Panc1 (cell line): ENCODE results near the gene LAMC2. TPM values are rescaled to one million over a fixed set of nuclear protein-coding genes. Genes with fewer than 3 reads are reported as not detected.

ENCODE experiments used
- ATAC-seq: fragments of 200-7000 bp; cut with Tn5 transposase; 2 replicates; pipeline ENCODE4 v1.9.1; 2020; ENCODE audit warnings: mild to moderate bottlenecking, moderate library complexity
- BruUV-seq: library from RNA; stranded (reverse); fragments of 400-500 nt; replicated peaks from 2 replicates; lab custom pipeline; 2021; lab: Mats Ljungman, UMichigan
- CTCF ChIA-PET: fragments of 300-600 bp; sonication (Branson Sonifier 250); formaldehyde crosslinking; loops from one replicate; lab custom pipeline; 2022; ENCODE audit warnings: antibody characterized with exemption; lab: Charles Lee
- POLR2A ChIA-PET: fragments of 300-600 bp; sonication (Branson Sonifier 250); formaldehyde crosslinking; loops from one replicate; lab custom pipeline; 2022; ENCODE audit warnings: antibody characterized with exemption; lab: Charles Lee
- DNase-seq: peaks from one replicate; pipeline ENCODE4 v3.0.0-alpha.2; 2010; ENCODE audit warnings: low read depth, low spot score
- H3K27ac ChIP-seq: 2 replicates; pipeline ENCODE4 v1.5.1; 2011; ENCODE audit warnings: mild to moderate bottlenecking, low read length, inconsistent platforms
- H3K27me3 ChIP-seq: fragments of 200-500 bp; sonication (Bioruptor generic); 2 replicates; pipeline ENCODE4 v1.6.0; 2014; ENCODE audit warnings: low read length, inconsistent platforms; ENCODE audit not compliant: control insufficient read depth, insufficient read depth
- H3K36me3 ChIP-seq: fragments of 200-500 bp; sonication (Bioruptor generic); 2 replicates; pipeline ENCODE4 v1.5.1; 2014; ENCODE audit warnings: inconsistent platforms, mild to moderate bottlenecking, low read length, moderate library complexity; ENCODE audit not compliant: control insufficient read depth, insufficient read depth
- H3K4me1 ChIP-seq: 2 replicates; pipeline ENCODE4 v1.5.1; 2011; ENCODE audit warnings: inconsistent platforms, mild to moderate bottlenecking, low read length, moderate library complexity; ENCODE audit not compliant: control insufficient read depth, insufficient read depth
- H3K4me3 ChIP-seq, 2 experiments: 2 replicates each; pipeline ENCODE4 v1.5.1; 2011 to 2012; ENCODE audit warnings: low read depth in 2 of 2, low read length in 2 of 2, mild to moderate bottlenecking in 2 of 2, inconsistent platforms in 1 of 2, moderate library complexity in 1 of 2
- H3K9me3 ChIP-seq: fragments of 200-500 bp; sonication (Bioruptor generic); 2 replicates; pipeline ENCODE4 v1.5.1; 2014; ENCODE audit warnings: low read depth, mild to moderate bottlenecking, inconsistent platforms, low read length, moderate library complexity; ENCODE audit not compliant: control insufficient read depth, insufficient read depth
- POLR2AphosphoS5 ChIP-seq: IDR thresholded peaks from 2 replicates; pipeline ENCODE4 v1.6.1; 2012; ENCODE audit warnings: mild to moderate bottlenecking, low read depth, low read length, moderate library complexity
- SIN3A ChIP-seq: IDR thresholded peaks from 2 replicates; pipeline ENCODE4 v1.6.1; 2012; ENCODE audit warnings: low read depth, mild to moderate bottlenecking, low read length, moderate library complexity, borderline replicate concordance; ENCODE audit not compliant: insufficient read depth
- TCF7L2 ChIP-seq: IDR thresholded peaks from 2 replicates; pipeline ENCODE4 v1.6.1; 2011; ENCODE audit warnings: mild to moderate bottlenecking, low read depth, low read length, inconsistent platforms
- in situ Hi-C: cut with HindIII; loops from 2 replicates; pipeline ENCODE4 v1.10.0; 2016; ENCODE audit warnings: low sequenced_read_pairs, low pct_unique_long_range_greater_than_20kb
- intact Hi-C: fragments of 100-400 bp; cut with micrococcal nuclease; formaldehyde crosslinking; loops from one replicate; pipeline ENCODE4 v1.10.0; 2022; ENCODE audit not compliant: unreplicated experiment
- total RNA-seq: library from RNA; stranded (reverse); gene quantifications from one replicate; pipeline ENCODE4 v1.2.1, GENCODE V29; 2021; ENCODE audit not compliant: unreplicated experiment
- TF ChIP-seq, protein P1 (sequence below): fragments of 450-650 bp; IDR thresholded peaks from 2 replicates; pipeline ENCODE4 v1.5.1; 2017; ENCODE audit warnings: mild to moderate bottlenecking
- TF ChIP-seq, protein P2 (sequence below), 2 experiments: IDR thresholded peaks; 2 replicates each; pipeline ENCODE4 v1.6.1; 2011 to 2012; ENCODE audit warnings: low read depth in 2 of 2, control low read depth in 1 of 2, low read length in 1 of 2, mild to moderate bottlenecking in 1 of 2, moderate library complexity in 1 of 2; ENCODE audit not compliant: insufficient read depth in 1 of 2

The LAMC2 gene
- total RNA-seq, 1 experiment from 2014 or later = 8.3 TPM

DNA sequence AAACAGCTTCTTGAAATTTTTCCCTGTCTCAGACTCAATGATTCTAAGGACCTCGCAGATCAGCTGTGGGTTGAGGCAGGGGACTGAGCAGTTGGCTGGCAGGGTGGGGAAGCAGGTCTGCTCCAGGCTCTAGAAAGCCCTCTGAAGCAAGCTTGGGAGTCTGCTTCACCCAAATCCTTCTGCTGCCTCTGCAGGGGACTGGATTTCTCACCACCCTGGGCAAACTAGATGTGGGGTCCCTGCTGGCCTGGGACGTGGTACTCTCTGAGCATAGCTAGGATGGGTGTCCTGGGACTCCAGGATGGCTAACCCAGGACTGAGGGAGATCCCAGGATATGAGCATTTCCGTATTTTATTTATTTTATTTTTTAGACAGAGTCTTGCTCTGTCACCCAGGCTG lies 89.3 kb downstream of the LAMC2 start:
- Histone ChIP-seq H3K36me3 (no peaks in the 10 kb centered on the region), H3K9me3 (no peaks in the 10 kb centered on the region), H3K4me3 (no peak overlapping the region), H3K4me1 (peaks cover 10% of the 10 kb centered on the region), H3K27ac (no peak overlapping the region), H3K27me3 (no peaks in the 10 kb centered on the region)
- intact Hi-C loops = no loop called here
- in situ Hi-C loops = no loop called here
- ChIA-PET POLR2A (no interaction called here), CTCF (interaction anchor here (0.6 kb wide), 1 partner anchor 139 kb away, joined by 3 read pairs; no protein-coding TSS in a partner anchor)
- no peak for DNase-seq
- no peak for ATAC-seq
- no TSS peak for BruUV-seq
- TF ChIP-seq POLR2AphosphoS5 (no peak), SIN3A (no peak), TCF7L2 (no peak)
- TF ChIP-seq, protein P1, sequence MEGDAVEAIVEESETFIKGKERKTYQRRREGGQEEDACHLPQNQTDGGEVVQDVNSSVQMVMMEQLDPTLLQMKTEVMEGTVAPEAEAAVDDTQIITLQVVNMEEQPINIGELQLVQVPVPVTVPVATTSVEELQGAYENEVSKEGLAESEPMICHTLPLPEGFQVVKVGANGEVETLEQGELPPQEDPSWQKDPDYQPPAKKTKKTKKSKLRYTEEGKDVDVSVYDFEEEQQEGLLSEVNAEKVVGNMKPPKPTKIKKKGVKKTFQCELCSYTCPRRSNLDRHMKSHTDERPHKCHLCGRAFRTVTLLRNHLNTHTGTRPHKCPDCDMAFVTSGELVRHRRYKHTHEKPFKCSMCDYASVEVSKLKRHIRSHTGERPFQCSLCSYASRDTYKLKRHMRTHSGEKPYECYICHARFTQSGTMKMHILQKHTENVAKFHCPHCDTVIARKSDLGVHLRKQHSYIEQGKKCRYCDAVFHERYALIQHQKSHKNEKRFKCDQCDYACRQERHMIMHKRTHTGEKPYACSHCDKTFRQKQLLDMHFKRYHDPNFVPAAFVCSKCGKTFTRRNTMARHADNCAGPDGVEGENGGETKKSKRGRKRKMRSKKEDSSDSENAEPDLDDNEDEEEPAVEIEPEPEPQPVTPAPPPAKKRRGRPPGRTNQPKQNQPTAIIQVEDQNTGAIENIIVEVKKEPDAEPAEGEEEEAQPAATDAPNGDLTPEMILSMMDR = no peak
- TF ChIP-seq, protein P2, sequence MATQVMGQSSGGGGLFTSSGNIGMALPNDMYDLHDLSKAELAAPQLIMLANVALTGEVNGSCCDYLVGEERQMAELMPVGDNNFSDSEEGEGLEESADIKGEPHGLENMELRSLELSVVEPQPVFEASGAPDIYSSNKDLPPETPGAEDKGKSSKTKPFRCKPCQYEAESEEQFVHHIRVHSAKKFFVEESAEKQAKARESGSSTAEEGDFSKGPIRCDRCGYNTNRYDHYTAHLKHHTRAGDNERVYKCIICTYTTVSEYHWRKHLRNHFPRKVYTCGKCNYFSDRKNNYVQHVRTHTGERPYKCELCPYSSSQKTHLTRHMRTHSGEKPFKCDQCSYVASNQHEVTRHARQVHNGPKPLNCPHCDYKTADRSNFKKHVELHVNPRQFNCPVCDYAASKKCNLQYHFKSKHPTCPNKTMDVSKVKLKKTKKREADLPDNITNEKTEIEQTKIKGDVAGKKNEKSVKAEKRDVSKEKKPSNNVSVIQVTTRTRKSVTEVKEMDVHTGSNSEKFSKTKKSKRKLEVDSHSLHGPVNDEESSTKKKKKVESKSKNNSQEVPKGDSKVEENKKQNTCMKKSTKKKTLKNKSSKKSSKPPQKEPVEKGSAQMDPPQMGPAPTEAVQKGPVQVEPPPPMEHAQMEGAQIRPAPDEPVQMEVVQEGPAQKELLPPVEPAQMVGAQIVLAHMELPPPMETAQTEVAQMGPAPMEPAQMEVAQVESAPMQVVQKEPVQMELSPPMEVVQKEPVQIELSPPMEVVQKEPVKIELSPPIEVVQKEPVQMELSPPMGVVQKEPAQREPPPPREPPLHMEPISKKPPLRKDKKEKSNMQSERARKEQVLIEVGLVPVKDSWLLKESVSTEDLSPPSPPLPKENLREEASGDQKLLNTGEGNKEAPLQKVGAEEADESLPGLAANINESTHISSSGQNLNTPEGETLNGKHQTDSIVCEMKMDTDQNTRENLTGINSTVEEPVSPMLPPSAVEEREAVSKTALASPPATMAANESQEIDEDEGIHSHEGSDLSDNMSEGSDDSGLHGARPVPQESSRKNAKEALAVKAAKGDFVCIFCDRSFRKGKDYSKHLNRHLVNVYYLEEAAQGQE (IDR thresholded peaks at IDR 0.05; ENCODE audit: insufficient read depth in 1 of 2, low read depth in 2 of 2, low read length in 1 of 2) = no peak

DNA sequence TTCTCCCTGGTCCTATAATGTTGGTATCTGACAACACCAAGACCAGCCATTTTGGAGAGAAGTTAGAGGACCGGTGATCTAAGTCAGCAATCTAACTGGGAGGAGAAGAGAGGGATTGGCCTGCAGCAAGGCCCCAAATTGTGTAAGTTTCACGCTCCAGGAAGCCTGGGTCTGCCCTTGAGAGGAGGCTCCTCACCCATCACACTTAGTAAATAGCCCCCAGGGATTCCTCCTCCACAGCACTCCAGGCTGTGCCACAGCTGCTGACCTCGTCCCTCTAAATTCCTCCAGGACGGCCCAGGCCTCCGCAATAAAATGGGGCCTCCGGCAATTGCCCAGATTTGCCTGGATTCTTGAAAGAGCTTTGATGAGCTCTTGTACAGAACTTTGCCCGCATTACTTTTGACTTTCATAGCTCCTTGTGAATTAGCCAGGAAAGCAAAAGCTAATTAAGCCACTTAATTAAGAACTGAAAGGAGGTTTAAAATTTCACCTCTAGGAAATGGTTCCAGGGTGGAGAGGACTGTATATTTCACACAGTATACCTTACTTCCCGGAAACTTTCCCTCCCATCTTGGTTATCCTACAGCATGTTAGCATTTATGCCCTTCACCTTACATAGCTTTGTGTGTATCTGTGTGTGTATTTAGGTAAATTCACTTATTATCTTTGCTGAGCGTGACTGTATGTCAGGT lies 90.5 kb downstream of the LAMC2 start:
- POLR2A ChIA-PET = no interaction called here
- CTCF ChIA-PET = no interaction called here
- ATAC-seq (no peak), DNase-seq (no peak)
- H3K27me3 ChIP-seq = no peaks in the 10 kb centered on the region
- BruUV-seq = no TSS peak
- H3K4me1 ChIP-seq = no peaks in the 10 kb centered on the region; the same call in 1 of the 2 replicates
- H3K9me3 ChIP-seq = no peaks in the 10 kb centered on the region
- no peak overlapping the region for H3K4me3 ChIP-seq
- in situ Hi-C loops (no loop called here), intact Hi-C loops (no loop called here)
- TF ChIP-seq TCF7L2 = peak; percentile 66
- no peak for TF ChIP-seq POLR2AphosphoS5
- H3K36me3 ChIP-seq = no peaks in the 10 kb centered on the region
- H3K27ac ChIP-seq = no peak overlapping the region
